Measurements from ENCODE around the gene DIPK1A. TPM values are rescaled to one million over a fixed set of nuclear protein-coding genes. Genes with fewer than 3 reads are reported as not detected.
A peak's percentile ranks its signal among the peaks of the same experiment; 100 is the strongest.

Gene DIPK1A
- 9.6 and 9.8 TPM in 2 replicates for total RNA-seq (2014; rRNA removed; shearing (Covaris generic))

DNA sequence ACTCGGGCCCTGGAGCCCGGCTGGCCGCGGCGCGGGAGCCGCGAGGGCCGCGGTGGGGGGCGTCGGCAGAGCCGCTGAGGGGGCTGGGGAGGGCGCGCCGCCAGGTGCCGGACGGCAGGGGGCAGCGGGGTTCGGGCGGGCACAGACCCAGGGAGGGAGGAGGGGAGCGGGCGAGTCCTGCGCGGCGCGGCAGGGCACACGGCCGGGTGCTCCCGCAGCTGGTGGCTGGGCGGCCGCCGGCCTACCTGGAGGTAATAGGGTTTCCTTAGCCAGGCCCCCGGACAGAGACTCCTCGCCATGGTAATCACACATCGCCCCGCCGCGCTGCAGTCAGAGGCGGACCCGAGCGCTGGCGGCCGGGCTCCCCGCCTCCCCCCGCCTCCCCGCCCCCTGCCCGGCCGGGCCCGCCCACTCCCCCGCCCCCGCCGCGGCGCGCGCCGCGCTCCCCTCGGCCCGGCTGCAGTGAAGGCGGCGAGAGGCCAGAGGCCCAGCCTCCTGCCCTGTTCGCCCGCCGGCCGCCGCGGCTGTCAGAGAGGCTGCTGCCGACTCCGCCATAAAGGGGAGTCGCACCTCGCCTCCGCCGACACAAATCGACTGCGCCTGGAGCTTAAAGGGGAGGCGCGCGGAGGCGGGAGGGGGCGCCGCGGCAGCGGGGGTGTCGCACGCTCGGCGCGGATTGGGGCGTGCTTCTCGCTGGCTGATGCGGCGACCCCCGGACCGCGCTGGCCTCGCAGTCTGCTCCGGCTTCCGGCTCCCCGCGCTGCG is at the start of gene DIPK1A:
TSS of gene DIPK1A (minus strand) at position 332 of the 765 bp plus-strand sequence. CDS start at position 299, 33 bp downstream.
- no peaks in the 10 kb centered on the region for H3K9me3 ChIP-seq (replicated peaks)
- DNase-seq: peak; percentile 85 to 87
- peak within 1 kb of the TSS; percentile 96 for H3K4me3 ChIP-seq
- H3K27me3 ChIP-seq: no peaks in the 10 kb centered on the region
- H3K27ac ChIP-seq: peak within 1 kb of the TSS; percentile 72
- H3K4me1 ChIP-seq: 0 out of 2 replicates have a peak, but pooled peaks cover 3% of the 10 kb centered on the region
- no peaks in the 10 kb centered on the region for H3K36me3 ChIP-seq

DNA sequence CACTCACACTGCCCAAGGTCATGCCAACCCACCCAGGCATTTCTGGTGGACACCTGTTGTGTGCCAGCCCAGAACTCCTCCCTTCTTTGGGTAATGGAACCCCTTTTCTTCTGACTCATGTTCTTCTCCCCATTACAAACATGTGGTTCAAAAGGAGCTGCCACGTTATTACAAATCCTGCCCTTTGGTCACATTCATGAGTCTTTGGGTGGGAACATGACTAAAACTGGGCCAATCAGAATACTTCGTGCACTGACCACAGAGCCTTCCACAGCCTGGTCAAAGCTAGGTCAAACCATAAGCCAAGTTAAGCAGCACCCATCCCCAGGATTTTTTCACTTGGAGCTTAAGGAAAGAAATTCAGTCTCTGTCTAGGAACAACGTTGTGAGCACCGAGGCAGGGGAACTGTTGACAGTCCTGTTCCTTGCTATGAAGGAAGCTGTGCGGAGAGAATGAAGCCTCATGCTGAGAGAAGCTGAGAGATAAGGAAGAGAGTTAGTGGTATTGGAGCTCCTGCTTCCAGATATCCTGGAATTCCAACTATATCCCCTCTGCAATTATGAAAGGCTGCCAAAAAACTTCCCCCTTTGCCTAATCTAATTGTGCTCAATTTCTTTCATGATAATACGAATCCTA is 46.8 kb upstream of the DIPK1A start:
- DNase-seq: peak in 1 of 2 experiments; percentile 20
- no peak overlapping the region for H3K27ac ChIP-seq
- no peak overlapping the region for H3K4me3 ChIP-seq

DNA sequence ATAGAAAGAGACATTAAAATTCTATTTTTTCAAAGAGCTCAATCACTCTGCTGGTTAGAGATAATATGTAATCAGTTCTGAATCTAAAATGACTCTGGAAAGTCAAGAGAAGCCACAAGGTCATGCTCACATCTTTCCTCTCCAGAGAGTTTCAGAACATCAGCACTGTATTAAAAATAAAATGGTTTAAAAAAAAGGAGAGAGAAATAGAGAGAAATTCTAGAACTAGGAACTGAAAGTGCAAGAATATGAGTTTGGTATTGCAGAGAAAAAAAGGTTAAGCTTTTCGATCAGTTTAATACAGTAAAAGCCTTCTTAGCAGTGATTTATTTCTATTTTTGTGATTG is 44.0 kb upstream of the DIPK1A start:
- Histone ChIP-seq H3K4me1 (peaks cover 19% of the 10 kb centered on the region), H3K9me3 (replicated peaks) (no peaks in the 10 kb centered on the region), H3K36me3 (no peaks in the 10 kb centered on the region), H3K27ac (no peak overlapping the region), H3K27me3 (no peaks in the 10 kb centered on the region), H3K4me3 (no peak overlapping the region)
- no peak for DNase-seq

More for the DNA sequence above, 46.8 kb upstream of the DIPK1A start:
- Histone ChIP-seq H3K27me3 (no peaks in the 10 kb centered on the region), H3K4me1 (0 out of 2 replicates have a peak, but pooled peaks cover 8% of the 10 kb centered on the region), H3K36me3 (no peaks in the 10 kb centered on the region), H3K9me3 (replicated peaks) (no peaks in the 10 kb centered on the region)

DNA sequence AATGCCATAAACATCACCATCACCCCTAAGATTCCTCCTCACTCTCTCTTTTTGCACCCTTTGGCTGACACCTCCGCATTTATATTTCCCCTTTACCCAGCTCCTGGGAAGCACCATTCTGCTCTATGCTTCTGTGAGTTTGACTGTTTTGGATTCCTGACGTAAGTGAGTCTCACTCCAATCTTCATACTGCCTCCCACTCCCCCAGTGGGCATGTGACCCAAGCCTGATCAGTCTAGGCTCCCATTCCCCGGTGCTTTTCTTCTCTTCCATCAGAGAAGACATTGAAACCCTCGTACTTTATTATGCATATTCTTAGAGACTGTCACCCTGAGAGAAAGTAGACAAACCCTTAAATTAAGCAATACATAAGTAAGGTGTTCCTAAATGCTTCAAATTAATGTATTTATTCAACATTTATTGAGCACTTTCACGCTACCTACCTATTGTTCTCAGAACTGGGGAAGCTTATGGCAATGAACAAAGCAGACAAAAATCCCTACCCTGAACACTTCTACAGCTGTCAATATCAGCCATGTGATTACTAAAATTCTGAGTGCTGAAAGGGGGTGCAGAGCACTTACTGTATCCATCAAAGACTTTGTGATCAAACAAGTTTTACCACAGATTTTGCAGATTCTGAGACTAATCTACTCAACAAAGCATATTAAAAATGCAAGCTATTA is 43.4 kb upstream of the DIPK1A start:
- no peaks in the 10 kb centered on the region for H3K27me3 ChIP-seq
- no peaks in the 10 kb centered on the region for H3K36me3 ChIP-seq
- no peaks in the 10 kb centered on the region for H3K9me3 ChIP-seq (replicated peaks)
- no peak overlapping the region for H3K27ac ChIP-seq
- H3K4me3 ChIP-seq: no peak overlapping the region
- DNase-seq: no peak
- H3K4me1 ChIP-seq: peaks cover 22% of the 10 kb centered on the region

DNA sequence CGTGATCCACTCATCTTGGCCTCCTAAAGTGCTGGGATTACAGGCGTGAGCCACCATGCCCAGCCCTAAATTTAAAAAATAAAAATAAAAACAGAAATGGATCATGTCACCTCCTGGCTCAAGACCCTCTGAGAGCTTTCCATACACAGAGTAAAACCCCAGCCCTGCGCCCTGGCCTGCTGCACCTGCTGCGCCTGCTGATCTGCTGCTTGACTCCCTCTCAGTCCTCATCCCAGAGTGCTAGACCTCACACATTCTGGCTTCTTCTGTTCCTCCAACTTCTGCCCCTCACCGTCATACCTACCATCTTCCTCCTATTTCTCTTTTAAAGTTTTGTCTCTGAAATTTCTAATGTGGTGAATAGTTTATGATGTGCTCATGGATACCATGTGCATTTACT is 42.7 kb upstream of the DIPK1A start:
- no peaks in the 10 kb centered on the region for H3K36me3 ChIP-seq
- H3K27me3 ChIP-seq: no peaks in the 10 kb centered on the region
- H3K27ac ChIP-seq: no peak overlapping the region
- no peak for DNase-seq
- H3K4me1 ChIP-seq: peaks cover 22% of the 10 kb centered on the region
- H3K9me3 ChIP-seq (replicated peaks): no peaks in the 10 kb centered on the region
- H3K4me3 ChIP-seq: no peak overlapping the region

DNA sequence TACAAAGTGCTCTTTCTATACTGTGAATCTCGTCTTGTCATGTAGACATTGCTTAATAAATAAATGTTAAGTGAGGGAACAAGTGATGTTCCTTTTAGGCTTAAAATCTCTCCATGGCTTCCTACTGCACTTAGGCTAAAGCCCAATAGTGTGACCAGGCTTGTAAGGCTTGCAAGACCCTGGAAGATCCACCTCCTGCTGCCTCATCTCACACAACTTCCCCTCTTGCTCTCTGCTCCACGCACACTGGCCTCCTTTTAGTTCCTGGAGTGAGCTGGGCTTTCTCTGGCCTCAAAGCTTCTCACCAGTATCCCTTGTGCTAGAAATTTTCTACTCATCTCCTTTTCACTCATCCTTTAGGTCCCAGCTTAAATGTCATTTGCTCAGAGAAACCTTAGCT is 41.5 kb upstream of the DIPK1A start:
- Histone ChIP-seq H3K27ac (no peak overlapping the region), H3K4me3 (no peak overlapping the region), H3K4me1 (peaks cover 17% of the 10 kb centered on the region), H3K27me3 (no peaks in the 10 kb centered on the region), H3K9me3 (replicated peaks) (no peaks in the 10 kb centered on the region), H3K36me3 (no peaks in the 10 kb centered on the region)
- DNase-seq: no peak

DNA sequence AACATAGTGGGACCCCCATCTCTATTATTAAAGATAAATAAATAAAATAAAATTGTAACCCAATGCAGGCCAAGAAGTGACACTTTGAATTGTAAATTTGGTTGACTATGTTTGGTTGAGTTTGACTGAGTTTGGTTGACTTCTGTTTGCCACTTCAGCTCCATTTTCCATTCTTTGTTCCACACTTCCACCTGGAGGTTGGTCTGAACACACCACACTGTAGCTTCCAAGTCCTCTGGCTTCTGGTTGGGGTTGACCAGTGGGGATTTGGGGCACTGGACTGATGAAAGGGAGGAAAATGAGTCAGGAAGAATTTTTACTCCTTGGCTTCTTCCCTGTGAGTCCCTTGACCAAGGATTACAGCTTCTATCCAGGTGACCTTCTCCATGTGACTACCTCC is 40.6 kb upstream of the DIPK1A start:
- Histone ChIP-seq H3K9me3 (replicated peaks) (no peaks in the 10 kb centered on the region), H3K27me3 (no peaks in the 10 kb centered on the region), H3K4me1 (peaks cover 15% of the 10 kb centered on the region), H3K4me3 (no peak overlapping the region), H3K27ac (no peak overlapping the region), H3K36me3 (no peaks in the 10 kb centered on the region)
- no peak for DNase-seq

DNA sequence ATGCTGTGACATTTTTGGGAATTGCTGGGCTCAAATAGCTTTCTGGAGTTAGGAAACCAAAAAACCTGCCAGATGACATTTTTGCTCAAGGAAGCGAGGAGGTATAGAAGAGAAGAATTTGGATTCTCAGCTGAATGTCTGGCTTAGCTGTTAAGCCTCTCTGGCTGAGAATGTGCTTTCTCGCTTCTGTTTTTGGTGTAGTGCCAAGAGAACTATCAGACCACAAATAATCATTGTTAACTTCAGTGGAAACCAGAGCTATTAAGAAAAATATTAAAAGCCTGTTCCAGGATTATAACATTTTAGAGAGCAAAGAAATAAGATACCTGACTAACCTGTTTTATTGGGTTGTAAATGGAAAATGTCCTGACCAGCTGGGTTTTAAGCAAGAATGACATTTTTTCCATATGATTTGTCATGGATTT is 39.5 kb upstream of the DIPK1A start:
- no peak overlapping the region for H3K4me3 ChIP-seq
- peak; percentile 15 to 66 for DNase-seq
- no peak overlapping the region for H3K27ac ChIP-seq
- no peaks in the 10 kb centered on the region for H3K9me3 ChIP-seq (replicated peaks)
- no peaks in the 10 kb centered on the region for H3K27me3 ChIP-seq
- H3K36me3 ChIP-seq: no peaks in the 10 kb centered on the region
- H3K4me1 ChIP-seq: peaks cover 15% of the 10 kb centered on the region

DNA sequence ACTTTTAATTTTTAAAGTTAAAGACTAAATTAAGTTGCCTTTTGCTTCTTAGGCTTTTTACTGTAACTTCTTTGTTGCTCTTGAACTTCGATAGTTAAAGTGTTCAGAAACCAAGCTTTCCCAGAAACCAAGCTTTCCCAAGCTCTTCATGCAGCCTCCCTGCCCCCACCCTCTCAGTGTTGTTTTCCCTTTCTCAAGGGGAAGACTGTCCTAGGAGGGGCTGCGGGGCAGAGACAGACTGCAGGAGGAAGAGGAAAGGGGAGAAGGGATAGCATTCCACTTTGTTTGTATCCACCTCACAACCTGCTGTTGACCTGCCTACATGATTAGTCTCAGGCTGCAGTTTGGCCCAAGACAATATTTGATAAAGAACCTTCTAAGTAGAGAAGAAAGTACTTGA is 39.0 kb upstream of the DIPK1A start:
- DNase-seq: peak in 1 of 2 experiments; percentile 9
- Histone ChIP-seq H3K4me1 (peaks cover 15% of the 10 kb centered on the region), H3K36me3 (no peaks in the 10 kb centered on the region), H3K27ac (no peak overlapping the region), H3K9me3 (replicated peaks) (no peaks in the 10 kb centered on the region), H3K27me3 (no peaks in the 10 kb centered on the region), H3K4me3 (no peak overlapping the region)

DNA sequence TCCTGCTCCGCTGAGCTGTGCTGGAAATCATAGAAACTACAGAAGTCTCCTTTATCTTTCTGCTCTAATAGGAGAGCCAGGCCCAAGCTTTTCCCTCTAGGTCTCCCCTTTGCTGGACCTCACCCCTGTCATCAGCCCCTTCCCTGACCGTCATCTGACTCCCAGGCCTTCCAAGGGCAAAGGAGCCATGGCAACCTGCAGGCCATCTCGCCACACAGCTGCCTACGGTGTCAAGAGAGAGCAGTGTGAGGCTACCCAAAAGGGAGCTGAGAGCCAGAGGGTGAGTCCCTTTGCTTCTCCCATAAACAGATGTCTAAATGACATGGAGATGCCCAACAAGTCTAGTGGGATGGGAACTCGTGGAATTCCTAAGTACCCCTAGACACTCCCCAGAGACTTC is 37.6 kb upstream of the DIPK1A start:
- H3K27ac ChIP-seq: no peak overlapping the region
- peaks cover 17% of the 10 kb centered on the region for H3K4me1 ChIP-seq
- H3K27me3 ChIP-seq: no peaks in the 10 kb centered on the region
- DNase-seq: no peak
- H3K4me3 ChIP-seq: no peak overlapping the region
- no peaks in the 10 kb centered on the region for H3K36me3 ChIP-seq
- no peaks in the 10 kb centered on the region for H3K9me3 ChIP-seq (replicated peaks)

DNA sequence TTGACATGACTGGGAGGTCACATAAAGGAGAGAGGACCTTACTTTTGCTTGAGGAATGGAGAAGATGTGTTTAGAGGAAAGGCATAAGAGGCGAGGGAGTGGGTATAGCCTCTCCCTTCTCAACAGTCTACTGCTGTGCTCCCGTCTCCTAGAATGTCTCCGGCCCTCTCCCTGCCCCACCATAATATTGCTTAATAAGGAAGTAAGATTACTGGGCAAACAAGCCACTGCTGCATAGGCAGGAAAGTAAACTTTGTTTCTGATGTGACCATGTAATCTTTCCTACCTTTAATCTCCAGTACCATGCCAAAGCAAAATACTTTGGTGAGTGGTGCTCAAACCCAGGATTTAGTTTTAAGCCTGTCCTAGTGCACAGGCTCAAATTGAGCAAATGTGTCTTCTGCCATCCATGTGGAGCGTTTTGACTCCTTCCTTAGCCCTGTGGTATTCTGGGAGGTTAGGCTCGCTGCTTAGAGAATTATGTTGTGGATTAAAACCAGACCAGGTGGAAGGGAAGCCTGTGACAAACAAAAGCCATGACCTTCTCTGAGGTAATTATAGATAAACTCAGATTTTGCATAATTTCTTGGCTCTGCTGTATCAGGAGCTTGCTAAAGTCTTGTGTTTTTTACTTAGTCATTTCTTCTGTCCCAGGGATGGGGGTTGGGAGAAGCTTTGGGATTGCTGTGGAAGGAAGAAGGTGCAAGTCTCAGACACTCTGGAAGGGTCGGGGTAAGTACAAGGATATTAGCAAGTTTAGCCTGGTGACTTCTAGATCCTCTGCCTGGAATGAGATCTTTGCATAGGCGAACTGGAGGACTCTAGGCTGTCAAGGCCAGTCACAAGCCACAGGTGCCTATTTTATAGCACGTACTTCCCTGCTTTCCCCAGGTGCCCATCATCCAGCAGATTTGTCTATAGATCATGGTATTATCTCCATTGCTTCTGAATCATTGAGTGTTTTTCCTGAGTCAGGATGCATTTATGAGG is 34.5 kb upstream of the DIPK1A start:
- no peaks in the 10 kb centered on the region for H3K9me3 ChIP-seq (replicated peaks)
- H3K4me1 ChIP-seq: peaks cover 18% of the 10 kb centered on the region
- no peak for DNase-seq
- H3K27ac ChIP-seq: no peak overlapping the region
- H3K36me3 ChIP-seq: no peaks in the 10 kb centered on the region
- H3K4me3 ChIP-seq: no peak overlapping the region
- no peaks in the 10 kb centered on the region for H3K27me3 ChIP-seq

DNA sequence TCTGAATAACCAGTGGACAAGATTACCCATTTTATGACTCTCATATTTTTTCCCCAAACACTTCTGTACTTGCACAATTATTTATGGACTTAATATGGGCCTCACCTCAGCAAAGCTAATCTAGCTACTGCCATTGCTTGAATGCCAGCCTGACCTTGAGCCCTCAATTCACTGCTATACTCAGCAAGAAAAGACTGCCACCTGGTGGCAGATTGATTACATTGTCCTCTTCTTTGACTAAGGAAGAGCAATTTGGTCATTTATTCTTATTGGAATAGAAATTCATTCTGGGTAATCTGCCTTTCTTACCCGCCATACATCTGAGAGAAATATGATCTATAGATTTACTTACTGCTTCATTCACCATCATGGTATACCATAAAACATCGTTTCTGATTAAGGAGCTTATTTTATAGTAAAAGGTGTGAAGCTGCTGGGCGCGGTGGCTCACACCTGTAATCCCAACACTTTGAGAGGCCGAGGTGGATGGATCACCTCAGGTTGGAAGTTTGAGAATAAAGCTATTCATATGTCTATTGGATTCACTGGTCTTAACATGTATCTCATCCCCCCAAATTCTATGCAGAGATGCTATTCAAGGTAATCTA is 32.9 kb upstream of the DIPK1A start:
- Histone ChIP-seq H3K4me1 (peaks cover 9% of the 10 kb centered on the region), H3K27ac (peak overlapping the region; percentile 35), H3K4me3 (no peak overlapping the region), H3K27me3 (no peaks in the 10 kb centered on the region), H3K36me3 (no peaks in the 10 kb centered on the region), H3K9me3 (replicated peaks) (no peaks in the 10 kb centered on the region)
- peak; percentile 79 to 92 for DNase-seq

DNA sequence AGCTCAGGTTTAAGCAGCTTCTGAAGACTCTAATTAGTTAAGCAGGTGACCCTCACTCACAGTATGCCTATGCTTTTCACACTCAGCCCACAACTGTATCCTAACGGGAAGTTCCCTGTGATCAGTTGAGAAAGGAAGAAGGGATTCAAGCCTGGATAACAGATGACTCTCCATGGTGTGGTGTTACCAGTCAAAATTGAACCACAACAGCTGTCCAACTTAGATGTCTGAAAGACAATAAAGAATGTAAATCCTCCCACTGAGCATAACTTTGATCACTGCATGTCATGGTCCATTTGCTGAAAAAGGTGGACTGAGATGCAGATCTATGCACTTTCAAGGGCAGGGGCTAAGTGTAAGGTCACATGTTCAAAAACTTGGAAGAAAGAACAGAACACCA is 32.3 kb upstream of the DIPK1A start:
- H3K27me3 ChIP-seq: no peaks in the 10 kb centered on the region

DNA sequence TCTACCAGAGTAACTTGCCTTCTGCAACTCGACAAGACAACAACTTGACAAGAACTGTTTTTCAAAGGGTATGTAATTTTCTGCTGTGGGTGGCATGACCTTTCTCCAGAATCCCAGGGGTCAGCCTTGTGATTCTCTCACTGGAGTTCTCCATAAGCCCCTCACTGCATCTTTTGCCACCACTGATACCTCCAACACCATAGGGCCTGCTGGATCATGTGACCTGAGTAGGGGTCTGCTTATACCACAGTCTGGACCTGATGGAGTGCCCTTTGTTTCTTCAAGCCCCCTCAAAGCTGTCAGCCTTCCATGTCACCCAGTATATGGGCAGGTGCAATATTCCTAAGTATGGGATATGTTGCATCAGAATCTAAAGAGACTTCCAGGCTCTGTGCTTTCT is 31.6 kb upstream of the DIPK1A start:
- Histone ChIP-seq H3K27me3 (no peaks in the 10 kb centered on the region), H3K27ac (no peak overlapping the region), H3K36me3 (no peaks in the 10 kb centered on the region), H3K4me1 (peaks cover 9% of the 10 kb centered on the region), H3K4me3 (no peak overlapping the region), H3K9me3 (replicated peaks) (no peaks in the 10 kb centered on the region)
- DNase-seq: no peak

More for the DNA sequence above, 32.3 kb upstream of the DIPK1A start:
- H3K36me3 ChIP-seq: no peaks in the 10 kb centered on the region
- no peak overlapping the region for H3K4me3 ChIP-seq
- H3K27ac ChIP-seq: peak overlapping the region; percentile 35
- no peaks in the 10 kb centered on the region for H3K9me3 ChIP-seq (replicated peaks)
- peaks cover 9% of the 10 kb centered on the region for H3K4me1 ChIP-seq
- DNase-seq: peak in 1 of 2 experiments; percentile 65

Measured in SJCRH30 (cell line).